MM.1S (cell line): ENCODE measurements around the gene ARMC12.

Source experiments
- CTCF ChIP-seq: fragments of 300-600 bp; sonication (generic); IDR thresholded peaks from 2 replicates; pipeline ENCODE4 v1.5.1; 2016; ENCODE audit warnings: antibody characterized with exemption, low read length, mixed read lengths
- EZH2 ChIP-seq: fragments of 300-600 bp; sonication (generic); optimal IDR thresholded peaks from 2 replicates; pipeline ENCODE3; 2017; ENCODE audit warnings: low read depth, mild to moderate bottlenecking, antibody characterized with exemption, low read length, mixed read lengths
- EZH2phosphoT487 ChIP-seq: fragments of 300-600 bp; sonication (generic); IDR thresholded peaks from 2 replicates; pipeline ENCODE4 v1.6.1; 2018; ENCODE audit warnings: antibody characterized with exemption, low read length

- TF ChIP-seq EZH2 (no peak), CTCF (no peak), EZH2phosphoT487 (no peak)
These were observed 44.5 kb downstream of the ARMC12 start for GRCh38 chr6:35781290-35781689.
